ENCODE data around the gene ZNF333.
"Not testable (repeated sequence)": the region's sequence is repeated elsewhere in the genome, so short reads cannot be mapped to it uniquely, and the experiment has no call there.

The ZNF333 gene

DNA sequence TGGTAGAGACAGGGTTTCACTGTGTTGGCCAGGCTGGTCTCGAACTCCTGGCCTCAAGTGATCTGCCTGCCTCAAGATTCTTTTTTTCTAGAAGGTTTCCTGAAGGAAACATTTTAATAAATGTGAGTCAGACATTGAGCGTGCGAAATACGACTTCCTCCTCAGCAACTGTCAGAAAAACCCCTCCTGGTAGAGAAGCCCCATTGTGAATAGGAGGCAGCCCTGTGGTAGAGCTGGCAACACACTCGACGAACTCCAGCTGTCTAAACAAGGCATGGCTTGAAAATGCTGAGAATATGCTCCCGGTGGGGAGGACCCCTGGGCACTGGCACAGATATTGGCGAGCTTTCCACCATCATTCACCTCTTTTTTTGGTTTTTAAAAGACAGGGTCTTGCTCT lies 9.8 kb downstream of the ZNF333 start:
- DNase-seq (ENCODE audit: low read depth in 2 of 2): no peak

- DNase-seq (ENCODE audit: low read depth in 2 of 2): no peak
Measured at GRCh38 chr19:14700711-14701375, 11.0 kb downstream of the ZNF333 start.

- DNase-seq (ENCODE audit: low read depth in 2 of 2): no peak
Measured at GRCh38 chr19:14703833-14704232, 14.0 kb downstream of the ZNF333 start.

DNA sequence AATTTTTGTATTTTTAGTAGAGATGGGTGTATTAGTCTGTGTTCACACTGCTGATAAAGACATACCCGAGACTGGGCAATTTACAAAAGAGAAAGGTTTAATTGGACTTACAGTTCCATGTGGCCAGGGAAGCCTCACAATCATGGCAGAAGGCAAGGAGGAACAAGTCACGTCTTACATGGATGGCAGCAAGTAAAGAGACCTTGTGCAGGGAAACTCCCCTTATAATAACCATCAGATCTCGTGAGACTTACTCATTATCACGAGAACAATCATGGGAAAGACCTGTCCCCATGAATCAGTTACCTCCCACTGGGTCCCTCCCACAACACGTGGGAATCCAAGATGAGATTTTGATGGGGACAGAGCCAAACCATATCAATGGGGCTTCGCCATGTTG lies 14.6 kb downstream of the ZNF333 start:
- no peak for DNase-seq (ENCODE audit: low read depth in 2 of 2)

- no peak for DNase-seq (ENCODE audit: low read depth in 2 of 2)
Measured at GRCh38 chr19:14715841-14716240, 26.0 kb downstream of the ZNF333 start.

- DNase-seq (ENCODE audit: low read depth in 2 of 2): no peak
Measured at GRCh38 chr19:14718522-14719116, 28.8 kb downstream of the ZNF333 start.

- DNase-seq (ENCODE audit: low read depth in 2 of 2): no peak
Measured at GRCh38 chr19:14719162-14719561, 29.3 kb downstream of the ZNF333 start.

- no peak for DNase-seq (ENCODE audit: low read depth in 2 of 2)
Measured at GRCh38 chr19:14722127-14722526, 32.3 kb downstream of the ZNF333 start.

DNA sequence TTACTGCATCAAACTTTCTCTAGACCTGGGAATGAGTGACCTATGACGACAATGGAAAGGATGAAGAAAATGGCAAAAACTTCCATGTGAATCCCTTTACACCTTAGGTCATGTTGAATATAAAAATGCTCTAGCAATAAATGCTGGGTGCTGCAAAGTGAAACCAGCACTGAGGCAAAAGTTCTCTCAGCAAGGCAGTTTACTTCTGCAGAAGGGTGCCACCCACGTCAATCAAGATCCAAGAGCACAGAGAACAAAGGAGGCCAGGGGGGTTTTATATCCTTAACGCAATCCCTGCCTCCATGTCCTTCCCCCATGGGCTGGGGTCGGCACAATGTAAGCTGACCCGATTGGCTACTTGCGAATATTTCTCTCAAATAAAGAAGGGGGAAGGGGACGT lies 38.7 kb downstream of the ZNF333 start:
- no peak for DNase-seq (ENCODE audit: low read depth in 2 of 2)

GRCh38 chr19:14731200-14731599 lies 41.4 kb downstream of the ZNF333 start:
- no peak for DNase-seq (ENCODE audit: low read depth in 2 of 2)

DNA sequence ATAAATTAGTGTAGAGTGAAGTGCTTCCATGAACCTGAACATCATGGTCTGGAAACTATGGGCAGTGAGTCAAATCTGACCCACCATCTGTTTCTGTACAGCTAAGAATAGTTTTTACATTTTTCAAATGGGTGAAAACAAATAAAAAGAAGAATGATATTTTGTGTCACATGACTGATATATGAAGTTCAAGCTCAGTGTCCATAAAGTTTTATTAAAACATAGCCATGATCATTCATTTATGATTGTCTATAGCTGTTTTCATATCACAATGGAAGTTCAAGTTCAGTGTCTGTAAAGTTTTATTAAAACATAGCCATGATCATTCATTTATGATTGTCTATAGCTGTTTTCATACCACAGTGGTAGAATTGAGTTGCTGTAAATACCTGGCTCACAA lies 42.7 kb downstream of the ZNF333 start:
- DNase-seq (ENCODE audit: low read depth in 2 of 2): no peak

- no peak for DNase-seq (ENCODE audit: low read depth in 2 of 2)
Measured at GRCh38 chr19:14733574-14733973, 43.7 kb downstream of the ZNF333 start.

DNA sequence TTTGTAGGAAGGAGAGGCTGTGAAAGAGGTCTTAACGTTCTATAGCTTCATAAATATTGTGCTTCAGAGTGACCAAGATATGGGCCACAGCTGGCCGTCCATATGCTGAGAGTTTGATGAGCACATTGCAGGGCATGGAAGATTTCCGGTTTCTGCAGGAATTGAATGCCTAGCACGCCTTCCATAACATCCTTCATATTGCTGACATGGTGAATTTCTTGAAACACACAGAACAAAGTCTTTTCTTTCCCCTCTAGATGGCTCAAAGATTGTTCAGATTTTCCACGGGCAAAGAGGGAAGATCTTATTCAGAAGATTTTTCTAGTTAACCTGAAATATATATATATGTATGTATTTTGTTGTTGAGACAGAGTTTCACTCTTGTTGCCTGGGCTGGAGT lies 46.1 kb downstream of the ZNF333 start:
- DNase-seq (ENCODE audit: low read depth in 2 of 2): no peak

- DNase-seq (ENCODE audit: low read depth in 2 of 2): no peak
Measured at GRCh38 chr19:14746886-14747285, 57.0 kb downstream of the ZNF333 start.

GRCh38 chr19:14748601-14749000 lies 58.8 kb downstream of the ZNF333 start:
- DNase-seq (ENCODE audit: low read depth in 2 of 2): no peak

- no peak for DNase-seq (ENCODE audit: low read depth in 2 of 2)
Measured at GRCh38 chr19:14758816-14759215, 69.0 kb downstream of the ZNF333 start.

GRCh38 chr19:14761607-14762006 lies 71.8 kb downstream of the ZNF333 start:
- DNase-seq (ENCODE audit: low read depth in 2 of 2): no peak

DNA sequence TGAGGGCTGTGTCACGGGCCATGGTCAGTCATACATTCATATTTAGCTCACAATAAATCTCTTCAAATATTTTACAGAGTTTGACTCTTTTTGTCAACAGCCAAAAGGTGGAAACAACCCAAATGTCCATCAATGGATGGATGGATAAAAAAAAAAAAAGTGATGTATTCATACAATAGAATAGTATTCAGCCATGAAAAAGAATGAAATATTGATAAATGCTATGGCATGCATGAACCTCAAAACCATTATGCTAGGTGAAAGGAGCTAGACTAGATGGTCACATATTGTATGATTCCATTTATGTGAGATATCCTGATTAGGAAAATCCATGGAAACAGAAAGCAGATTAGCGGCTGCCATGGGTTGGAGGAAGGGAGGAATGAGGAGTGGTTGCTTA lies 72.3 kb downstream of the ZNF333 start:
- no peak for DNase-seq (ENCODE audit: low read depth in 2 of 2)

DNA sequence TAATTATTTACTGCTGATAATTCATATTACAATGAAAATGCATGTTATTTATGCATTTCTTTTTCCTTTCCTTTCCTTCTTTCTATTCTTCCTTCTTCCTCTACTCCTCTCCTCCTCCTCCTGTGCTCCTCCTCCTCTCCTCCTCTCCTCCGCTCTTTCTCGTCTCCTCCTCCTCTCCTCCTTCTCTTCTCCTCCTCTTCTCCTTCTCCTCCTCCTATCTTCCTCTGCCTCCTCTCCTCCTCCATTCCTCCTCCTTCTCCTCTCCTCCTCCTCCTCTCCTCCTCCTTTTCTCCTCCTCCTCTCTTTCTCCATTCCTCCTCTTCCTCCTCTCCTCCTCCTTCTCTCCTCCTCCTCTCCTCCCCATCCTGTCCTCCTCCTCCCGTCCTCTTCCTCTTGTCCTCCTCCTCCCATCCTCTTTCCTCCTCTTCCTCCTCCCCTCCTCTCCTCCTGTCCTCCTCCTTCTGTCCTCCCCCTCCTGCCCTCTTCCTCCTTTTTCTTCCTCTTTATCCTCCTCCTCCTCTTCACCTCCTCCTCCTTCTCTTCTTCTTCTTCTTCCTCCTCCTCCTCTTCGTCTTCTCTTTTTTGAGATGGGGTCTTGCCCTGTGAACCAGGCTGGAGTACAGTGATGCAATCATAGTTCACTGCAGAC lies 73.8 kb downstream of the ZNF333 start:
- no peak for DNase-seq (ENCODE audit: low read depth in 2 of 2)

- no peak for DNase-seq (ENCODE audit: low read depth in 2 of 2)
Measured at GRCh38 chr19:14764401-14764800, 74.6 kb downstream of the ZNF333 start.

DNA sequence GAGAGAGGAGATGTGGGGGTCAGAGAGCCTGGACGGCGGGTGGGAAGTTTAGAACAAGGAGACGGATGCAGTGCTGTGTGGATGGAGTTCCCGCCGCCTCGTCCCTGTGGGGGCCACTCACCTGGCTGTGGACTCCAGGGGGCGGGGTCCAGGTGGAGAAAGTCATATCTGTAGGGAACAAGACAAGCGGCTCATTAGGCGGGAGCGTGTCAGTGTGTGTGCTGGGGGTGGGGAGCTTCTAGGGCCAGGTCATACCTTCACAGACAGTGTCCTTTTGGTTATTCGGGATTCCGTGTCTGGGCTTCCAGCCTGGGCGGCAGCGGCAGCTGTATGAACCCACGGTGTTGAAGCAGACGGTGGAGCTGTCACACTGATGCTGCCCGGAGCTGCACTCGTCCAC lies 75.6 kb downstream of the ZNF333 start:
- DNase-seq (ENCODE audit: low read depth in 2 of 2): not testable (repeated sequence)

- DNase-seq (ENCODE audit: low read depth in 2 of 2): not testable (repeated sequence)
Measured at GRCh38 chr19:14765841-14766240, 76.0 kb downstream of the ZNF333 start.

DNA sequence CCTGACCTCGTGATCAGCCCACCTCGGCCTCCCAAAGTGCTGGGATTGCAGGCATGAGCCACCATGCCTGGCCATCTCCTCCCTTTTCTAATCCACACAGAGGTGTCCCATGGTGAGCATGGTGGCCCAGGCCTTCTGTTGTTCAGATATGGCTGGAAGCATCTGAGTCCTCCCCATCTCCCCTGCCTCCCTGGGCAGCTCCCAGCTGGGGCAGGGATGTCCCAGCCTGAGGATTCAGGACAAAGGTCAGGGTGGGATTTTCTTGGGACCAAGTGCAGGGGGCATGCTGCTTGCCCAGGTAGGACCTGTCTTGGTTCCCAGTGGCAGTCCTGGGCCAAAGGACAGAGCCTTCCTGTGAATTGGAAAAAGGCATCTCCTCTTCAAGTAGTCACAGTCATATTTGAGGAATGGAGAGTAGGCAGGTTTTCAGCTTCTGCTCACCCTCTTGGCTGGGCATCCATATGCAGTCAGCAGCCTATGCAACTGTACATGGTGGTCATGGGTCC lies 77.7 kb downstream of the ZNF333 start:
- DNase-seq (ENCODE audit: low read depth in 2 of 2): no peak
